Liver (tissue), 9 donors: ENCODE measurements around the gene ZDHHC4. TPM values are rescaled to one million over a fixed set of nuclear protein-coding genes. Genes with fewer than 3 reads are reported as not detected.

Experiments used
- DNase-seq: peaks from one replicate; pipeline ENCODE4 v3.0.0-alpha.2; 2017; ENCODE audit warnings: low spot score
- H3K27ac ChIP-seq, 2 donors: one replicate each; pipeline ENCODE4 v1.7.0; 2013; ENCODE audit warnings: inconsistent platforms in 2 of 2, low read length in 2 of 2, control low read depth in 1 of 2, low read depth in 1 of 2, mild to moderate bottlenecking in 1 of 2
- H3K27me3 ChIP-seq, 4 donors: one replicate each; pipeline versions ENCODE4 v1.6.1 to v1.7.0; 2013; ENCODE audit warnings: low read length in 3 of 4, inconsistent platforms in 1 of 4, mild to moderate bottlenecking in 1 of 4, moderate library complexity in 1 of 4; ENCODE audit not compliant: control insufficient read depth in 4 of 4, insufficient read depth in 4 of 4
- H3K36me3 ChIP-seq, 4 donors: one replicate each; pipeline versions ENCODE4 v1.6.1 to v1.7.0; 2013; ENCODE audit warnings: low read length in 3 of 4, mild to moderate bottlenecking in 3 of 4, low read depth in 1 of 4, moderate library complexity in 1 of 4; ENCODE audit not compliant: control insufficient read depth in 4 of 4, insufficient read depth in 3 of 4
- H3K4me1 ChIP-seq, 4 donors: one replicate each; pipeline versions ENCODE4 v1.6.1 to v1.7.0; 2013; ENCODE audit warnings: low read length in 3 of 4, mild to moderate bottlenecking in 3 of 4, moderate library complexity in 1 of 4; ENCODE audit not compliant: control insufficient read depth in 4 of 4, insufficient read depth in 4 of 4
- H3K4me3 ChIP-seq, 3 donors: one replicate each; pipeline versions ENCODE4 v1.6.1 to v1.7.0; 2013; ENCODE audit warnings: low read length in 3 of 3, control low read depth in 1 of 3, low read depth in 1 of 3, mild to moderate bottlenecking in 1 of 3
- H3K9ac ChIP-seq, 2 donors: one replicate each; pipeline ENCODE4 v1.7.0; 2013; ENCODE audit warnings: low read length in 2 of 2, mild to moderate bottlenecking in 2 of 2, moderate library complexity in 2 of 2, control low read depth in 1 of 2, low read depth in 1 of 2
- H3K9me3 ChIP-seq, 4 donors: one replicate each; pipeline versions ENCODE4 v1.6.1 to v1.7.0; 2013; ENCODE audit warnings: low read length in 3 of 4; ENCODE audit not compliant: control insufficient read depth in 4 of 4
- ATF3 ChIP-seq: IDR thresholded peaks from 2 replicates; pipeline ENCODE4 v1.6.1; 2016; ENCODE audit warnings: antibody characterized with exemption
- CTCF ChIP-seq: fragments of 150-350 bp; IDR thresholded peaks from 2 replicates; pipeline ENCODE4 v1.5.1; 2017; ENCODE audit warnings: improper control_type of control experiment, low read depth, low read length; ENCODE audit not compliant: missing input control
- EGR1 ChIP-seq, 2 donors: IDR thresholded peaks; 2 replicates each; pipeline ENCODE4 v1.6.1; 2016 to 2018; ENCODE audit warnings: antibody characterized with exemption in 2 of 2, low read depth in 2 of 2
- MAX ChIP-seq: IDR thresholded peaks from 2 replicates; pipeline ENCODE4 v1.6.1; 2016; ENCODE audit warnings: antibody characterized with exemption
- NR2F2 ChIP-seq: IDR thresholded peaks from 2 replicates; pipeline ENCODE4 v1.6.1; 2016; ENCODE audit warnings: antibody characterized with exemption
- REST ChIP-seq: IDR thresholded peaks from 2 replicates; pipeline ENCODE4 v1.6.1; 2016; ENCODE audit warnings: antibody characterized with exemption, mild to moderate bottlenecking
- RXRA ChIP-seq, 2 donors: IDR thresholded peaks; 2 replicates each; pipeline ENCODE4 v1.6.1; 2017 to 2018; ENCODE audit warnings: antibody characterized with exemption in 2 of 2, mild to moderate bottlenecking in 1 of 2
- ZBTB33 ChIP-seq: IDR thresholded peaks from 2 replicates; pipeline ENCODE4 v1.6.1; 2016; ENCODE audit warnings: antibody characterized with exemption
- WGBS: extraction: QIAGEN DNeasy Blood & Tissue Kit; methylation state at CpG from one replicate; pipeline ENCODE4 v1.1.7; 2013; 5-methylcytosine and 5-hydroxymethylcytosine counted together
- polyA plus RNA-seq, 2 donors: library from polyadenylated mRNA; stranded (reverse) in 1 of 2; unstranded in 1 of 2; fragments of 200-250 nt in 1 of 2; fragments of >200 nt in 1 of 2; fragmentation: Nextera tagmentation in 1 of 2; extraction: Ambion mirVana in 1 of 2; gene quantifications; one replicate each; pipeline versions ENCODE4 v1.2.1 to v1.2.3, GENCODE V29; 2013 to 2015
- total RNA-seq, 2 donors: library from RNA; depleted of rRNA; stranded (reverse); fragments of >200 nt; gene quantifications; one replicate each; pipeline ENCODE4 v1.2.3, GENCODE V29; 2014
- donor health status: healthy.
- donor health status: healthy.
- donor health status: healthy.
- donor health status: healthy.
- donor health status: healthy.

ZDHHC4 gene
- total and polyA plus RNA-seq, 4 donors = 32.1 to 46.8 (median 34.9) TPM

- TF ChIP-seq ZBTB33 = no peak
- no peak for TF ChIP-seq RXRA (IDR thresholded peaks at IDR 0.05)
These were observed 45.6 kb upstream of the ZDHHC4 start (continued) for GRCh38 chr7:6531492-6532279.

- H3K4me1 ChIP-seq = peaks cover 4 to 7% (median 5%) of the 10 kb centered on the region in 4 donors
- no peak overlapping the region for H3K9ac ChIP-seq
- peaks cover 0 to 6% (median 3%) of the 10 kb centered on the region in 4 donors for H3K27me3 ChIP-seq
- DNase-seq = no peak
- H3K27ac ChIP-seq = no peak overlapping the region
- no peaks in the 10 kb centered on the region for H3K9me3 ChIP-seq
- WGBS = 58% methylated on average over 7 of the region's 7 CpGs
- no peak overlapping the region for H3K4me3 ChIP-seq
- H3K36me3 ChIP-seq = no peaks in the 10 kb centered on the region
- TF ChIP-seq NR2F2 = no peak
- no peak for TF ChIP-seq EGR1 (IDR thresholded peaks at IDR 0.05; ENCODE audit: low read depth in 2 of 2)
- TF ChIP-seq ZBTB33 = no peak
- no peak for TF ChIP-seq CTCF
- no peak for TF ChIP-seq ATF3
- no peak for TF ChIP-seq REST
- no peak for TF ChIP-seq MAX
These were observed 44.7 kb upstream of the ZDHHC4 start for GRCh38 chr7:6532516-6532915.
